Caco-2 (cell line): ENCODE results near the gene FASLG. TPM values are rescaled to one million over a fixed set of nuclear protein-coding genes. Genes with fewer than 3 reads are reported as not detected.

Source experiments
- BruUV-seq: library from RNA; stranded (reverse); fragments of 400-500 nt; replicated peaks from 2 replicates; lab custom pipeline; 2021; lab: Mats Ljungman, UMichigan
- CTCF ChIA-PET: fragments of 300-600 bp; sonication (Branson Sonifier 250); formaldehyde crosslinking; loops from one replicate; lab custom pipeline; 2022; ENCODE audit warnings: antibody characterized with exemption; lab: Charles Lee
- POLR2A ChIA-PET: fragments of 300-600 bp; sonication (Branson Sonifier 250); formaldehyde crosslinking; loops from one replicate; lab custom pipeline; 2022; ENCODE audit warnings: antibody characterized with exemption; lab: Charles Lee
- DNase-seq, 2 experiments: peaks; one replicate each; pipeline versions ENCODE4 v3.0.0 to v3.0.0-alpha.2; 2020 to 2022
- H3K27me3 ChIP-seq: replicated peaks from 2 replicates; pipeline ENCODE4 v1.6.0; 2011; ENCODE audit warnings: low read length; ENCODE audit not compliant: control insufficient read depth, insufficient read depth
- H3K36me3 ChIP-seq: 2 replicates; pipeline ENCODE4 v1.5.1; 2011; ENCODE audit warnings: low read length; ENCODE audit not compliant: control insufficient read depth, insufficient read depth
- H3K4me1 ChIP-seq: fragments of 250-450 bp; sonication (Bioruptor Pico); 2 replicates; pipeline ENCODE4 v1.5.1; 2020; ENCODE audit warnings: mild to moderate bottlenecking
- H3K4me3 ChIP-seq: 2 replicates; pipeline ENCODE4 v1.5.1; 2011; ENCODE audit warnings: low read depth, mild to moderate bottlenecking, control low read depth, low read length
- H3K9me3 ChIP-seq: fragments of 250-450 bp; sonication (Bioruptor Pico); 2 replicates; pipeline ENCODE4 v1.5.1; 2020; ENCODE audit warnings: mild to moderate bottlenecking, moderate library complexity
- H3K27ac Mint-ChIP-seq: one replicate; pipeline ENCODE4 v1.8.0; 2022; ENCODE audit warnings: mixed read lengths; ENCODE audit not compliant: unreplicated experiment
- H3K27me3 Mint-ChIP-seq: one replicate; pipeline ENCODE4 v1.8.0; 2022; ENCODE audit warnings: mixed read lengths; ENCODE audit not compliant: insufficient read depth, unreplicated experiment
- H3K36me3 Mint-ChIP-seq: one replicate; pipeline ENCODE4 v1.8.0; 2022; ENCODE audit warnings: mild to moderate bottlenecking, mixed read lengths; ENCODE audit not compliant: insufficient read depth, unreplicated experiment
- H3K4me1 Mint-ChIP-seq: one replicate; pipeline ENCODE4 v1.8.0; 2022; ENCODE audit warnings: low read depth, mixed read lengths; ENCODE audit not compliant: unreplicated experiment
- H3K4me3 Mint-ChIP-seq: one replicate; pipeline ENCODE4 v1.8.0; 2022; ENCODE audit warnings: mild to moderate bottlenecking, moderate library complexity, mixed read lengths; ENCODE audit not compliant: unreplicated experiment
- H3K9me3 Mint-ChIP-seq: one replicate; pipeline ENCODE4 v1.8.0; 2022; ENCODE audit warnings: mixed read lengths; ENCODE audit not compliant: unreplicated experiment
- CTCF ChIP-seq, 2 experiments: fragments of 200-600 bp in 1 of 2; IDR thresholded peaks; 1 replicate in 1 of 2; 2 replicates in 1 of 2; pipeline versions ENCODE4 v1.5.1 to v1.8.0; 2011 to 2022; ENCODE audit warnings: antibody characterized with exemption in 1 of 2, control low read depth in 1 of 2, inconsistent platforms in 1 of 2, low read depth in 1 of 2, low read length in 1 of 2, mild to moderate bottlenecking in 1 of 2, moderate library complexity in 1 of 2; ENCODE audit not compliant: insufficient read depth in 1 of 2, severe bottlenecking in 1 of 2, unreplicated experiment in 1 of 2
- intact Hi-C: fragments of 100-400 bp; cut with micrococcal nuclease; formaldehyde crosslinking; loops from one replicate; pipeline ENCODE4 v1.10.0; 2022; ENCODE audit not compliant: unreplicated experiment
- total RNA-seq: library from RNA; stranded (reverse); gene quantifications from 2 replicates; pipeline ENCODE4 v1.2.3, GENCODE V29; 2022

The FASLG gene
- total RNA-seq, 1 experiment from 2014 or later = not detected

DNA sequence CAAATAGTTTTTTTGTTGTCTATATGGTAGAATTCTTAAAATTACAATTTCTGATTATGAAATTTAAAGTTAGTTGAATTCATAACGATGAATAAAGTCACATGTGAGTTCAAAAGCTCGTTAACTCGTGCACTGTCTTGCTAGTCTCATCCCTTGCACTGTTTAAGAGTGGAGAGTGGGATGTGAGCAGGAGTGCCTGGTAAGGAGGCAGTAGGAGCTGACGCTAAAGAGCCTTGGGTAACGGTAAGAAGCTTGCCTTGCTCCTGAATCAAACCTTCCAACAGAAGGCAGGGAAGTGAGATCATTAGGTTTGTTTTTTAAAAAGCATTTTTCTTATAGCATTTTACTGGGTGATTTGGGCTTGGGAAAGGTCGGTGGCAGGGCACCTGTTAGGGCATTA, 2.3 kb upstream of the FASLG start:
- H3K36me3 ChIP-seq = no peaks in the 10 kb centered on the region
- H3K4me1 ChIP-seq = no peaks in the 10 kb centered on the region
- H3K4me3 ChIP-seq = no peak overlapping the region
- POLR2A ChIA-PET = no interaction called here
- H3K27me3 ChIP-seq = no peaks in the 10 kb centered on the region
- Mint-ChIP-seq H3K27ac (no peak overlapping the region), H3K4me1 (no peaks in the 10 kb centered on the region), H3K27me3 (no peaks in the 10 kb centered on the region), H3K4me3 (no peak overlapping the region), H3K36me3 (no peaks in the 10 kb centered on the region), H3K9me3 (no peaks in the 10 kb centered on the region)
- CTCF ChIA-PET = no interaction called here
- H3K9me3 ChIP-seq = no peaks in the 10 kb centered on the region
- no peak for TF ChIP-seq CTCF (IDR thresholded peaks at IDR 0.05; ENCODE audit: insufficient read depth in 1 of 2, low read depth in 1 of 2, low read length in 1 of 2, severe bottlenecking in 1 of 2, unreplicated experiment in 1 of 2)
- no TSS peak for BruUV-seq
- intact Hi-C loops = no loop called here
- no peak for DNase-seq

DNA sequence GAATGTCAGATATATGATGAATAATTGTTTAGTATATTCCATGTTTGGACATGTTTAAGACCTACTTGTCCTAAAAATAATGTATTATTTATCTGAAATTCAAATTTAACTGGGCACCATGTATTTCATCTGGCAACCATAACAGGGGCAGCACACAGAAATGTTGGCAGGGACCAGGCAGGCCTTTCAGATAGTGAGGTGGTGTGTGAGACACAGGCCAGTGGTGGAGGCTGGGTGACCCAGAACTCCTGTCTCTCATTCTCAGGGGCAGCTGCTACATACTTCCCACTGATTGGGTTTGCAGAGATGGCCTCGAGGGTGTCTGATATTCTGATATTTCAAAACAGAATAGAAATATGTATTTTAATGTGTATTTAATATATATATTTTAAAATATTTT, 1.3 kb upstream of the FASLG start:
- intact Hi-C loops = no loop called here
- H3K27ac Mint-ChIP-seq = no peak overlapping the region
- no peaks in the 10 kb centered on the region for H3K36me3 ChIP-seq
- no peaks in the 10 kb centered on the region for H3K27me3 Mint-ChIP-seq
- no TSS peak for BruUV-seq
- H3K9me3 Mint-ChIP-seq = no peaks in the 10 kb centered on the region
- no peak for DNase-seq
- no peaks in the 10 kb centered on the region for H3K4me1 ChIP-seq
- H3K36me3 Mint-ChIP-seq = no peaks in the 10 kb centered on the region
- no peaks in the 10 kb centered on the region for H3K4me1 Mint-ChIP-seq
- no peaks in the 10 kb centered on the region for H3K9me3 ChIP-seq
- no peak overlapping the region for H3K4me3 Mint-ChIP-seq
- ChIA-PET CTCF (no interaction called here), POLR2A (no interaction called here)
- no peak overlapping the region for H3K4me3 ChIP-seq
- H3K27me3 ChIP-seq = no peaks in the 10 kb centered on the region
- TF ChIP-seq CTCF (IDR thresholded peaks at IDR 0.05; ENCODE audit: insufficient read depth in 1 of 2, low read depth in 1 of 2, low read length in 1 of 2, severe bottlenecking in 1 of 2, unreplicated experiment in 1 of 2) = no peak

DNA sequence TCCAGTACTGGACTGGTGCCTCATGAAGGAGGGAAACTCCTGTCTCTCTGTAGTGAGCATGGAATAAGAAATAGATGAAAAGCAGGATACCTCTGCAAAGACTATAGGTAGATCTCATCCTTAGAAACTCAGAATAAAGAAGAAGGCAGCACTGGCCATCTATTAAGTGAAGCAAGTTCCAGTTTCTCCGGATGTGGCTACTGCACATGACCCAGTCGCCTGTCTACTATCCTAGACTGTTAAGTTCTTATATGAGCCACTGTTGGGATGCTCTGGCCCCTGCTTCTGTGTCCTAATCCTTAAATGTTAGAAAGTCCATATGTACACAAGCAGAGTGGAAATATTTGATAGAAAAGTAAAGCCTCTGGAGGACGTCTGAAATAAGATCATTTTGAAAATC, 2.2 kb downstream of the FASLG start:
- H3K9me3 Mint-ChIP-seq = no peaks in the 10 kb centered on the region
- BruUV-seq = no TSS peak
- no peaks in the 10 kb centered on the region for H3K27me3 ChIP-seq
- no peaks in the 10 kb centered on the region for H3K9me3 ChIP-seq
- no peak overlapping the region for H3K27ac Mint-ChIP-seq
- intact Hi-C loops = no loop called here
- no peak for TF ChIP-seq CTCF (IDR thresholded peaks at IDR 0.05; ENCODE audit: insufficient read depth in 1 of 2, low read depth in 1 of 2, low read length in 1 of 2, severe bottlenecking in 1 of 2, unreplicated experiment in 1 of 2)
- H3K36me3 Mint-ChIP-seq = no peaks in the 10 kb centered on the region
- H3K4me3 Mint-ChIP-seq = no peak overlapping the region
- no peaks in the 10 kb centered on the region for H3K36me3 ChIP-seq
- ChIA-PET POLR2A (no interaction called here), CTCF (no interaction called here)
- no peaks in the 10 kb centered on the region for H3K27me3 Mint-ChIP-seq
- H3K4me1 ChIP-seq = no peaks in the 10 kb centered on the region
- H3K4me1 Mint-ChIP-seq = no peaks in the 10 kb centered on the region
- no peak overlapping the region for H3K4me3 ChIP-seq
- no peak for DNase-seq
